ENCODE results near the gene CHST8. TPM values are rescaled to one million over a fixed set of nuclear protein-coding genes. Genes with fewer than 3 reads are reported as not detected.

Gene CHST8
- total RNA-seq, 1 donor from 2014 or later, result not detected

GRCh38 chr19:33775731-33776487 lies 154.2 kb downstream of the CHST8 start:
- no peak for DNase-seq (ENCODE audit: low read depth)
- Mint-ChIP-seq H3K27ac (ENCODE audit: unreplicated experiment) (no peak overlapping the region), H3K27me3 (ENCODE audit: low read depth, unreplicated experiment) (peaks cover 51% of the 10 kb centered on the region)

GRCh38 chr19:33777351-33777750 lies 155.6 kb downstream of the CHST8 start:
- Histone ChIP-seq H3K36me3 (ENCODE audit: insufficient read depth, low read length) (no peaks in the 10 kb centered on the region), H4K20me1 (ENCODE audit: insufficient read depth, low read length) (no peaks in the 10 kb centered on the region), H3K9ac (ENCODE audit: low read length) (no peak overlapping the region), H3K4me2 (ENCODE audit: low read length) (no peak overlapping the region), H3K27me3 (ENCODE audit: insufficient read depth, low read length) (peaks cover 6% of the 10 kb centered on the region), H3K9me3 (ENCODE audit: insufficient read depth, low read depth, low read length) (no peaks in the 10 kb centered on the region), H3K4me1 (ENCODE audit: insufficient read depth, low read length) (peaks cover 21% of the 10 kb centered on the region), H3K79me2 (ENCODE audit: insufficient read depth, low read length) (no peaks in the 10 kb centered on the region), H2AFZ (ENCODE audit: low read depth, low read length) (no peak overlapping the region), H3K27ac (ENCODE audit: low read depth, low read length) (no peak overlapping the region), H3K4me3 (ENCODE audit: insufficient read depth, low read depth, low read length) (no peak overlapping the region)
- Mint-ChIP-seq H3K9me3 (ENCODE audit: unreplicated experiment) (no peaks in the 10 kb centered on the region), H3K27ac (ENCODE audit: unreplicated experiment) (no peak overlapping the region), H3K27me3 (ENCODE audit: low read depth, unreplicated experiment) (peaks cover 48% of the 10 kb centered on the region), H3K4me3 (ENCODE audit: unreplicated experiment) (no peak overlapping the region), H3K36me3 (ENCODE audit: low read depth, unreplicated experiment) (no peaks in the 10 kb centered on the region), H3K4me1 (ENCODE audit: low read depth, unreplicated experiment) (peaks cover 14% of the 10 kb centered on the region)
- FAIRE-seq (no peak), DNase-seq (ENCODE audit: low read depth) (no peak)
- no peak for TF ChIP-seq EZH2 (IDR thresholded peaks at IDR 0.05; ENCODE audit: insufficient read depth, low read length)
- TF ChIP-seq, protein P1, sequence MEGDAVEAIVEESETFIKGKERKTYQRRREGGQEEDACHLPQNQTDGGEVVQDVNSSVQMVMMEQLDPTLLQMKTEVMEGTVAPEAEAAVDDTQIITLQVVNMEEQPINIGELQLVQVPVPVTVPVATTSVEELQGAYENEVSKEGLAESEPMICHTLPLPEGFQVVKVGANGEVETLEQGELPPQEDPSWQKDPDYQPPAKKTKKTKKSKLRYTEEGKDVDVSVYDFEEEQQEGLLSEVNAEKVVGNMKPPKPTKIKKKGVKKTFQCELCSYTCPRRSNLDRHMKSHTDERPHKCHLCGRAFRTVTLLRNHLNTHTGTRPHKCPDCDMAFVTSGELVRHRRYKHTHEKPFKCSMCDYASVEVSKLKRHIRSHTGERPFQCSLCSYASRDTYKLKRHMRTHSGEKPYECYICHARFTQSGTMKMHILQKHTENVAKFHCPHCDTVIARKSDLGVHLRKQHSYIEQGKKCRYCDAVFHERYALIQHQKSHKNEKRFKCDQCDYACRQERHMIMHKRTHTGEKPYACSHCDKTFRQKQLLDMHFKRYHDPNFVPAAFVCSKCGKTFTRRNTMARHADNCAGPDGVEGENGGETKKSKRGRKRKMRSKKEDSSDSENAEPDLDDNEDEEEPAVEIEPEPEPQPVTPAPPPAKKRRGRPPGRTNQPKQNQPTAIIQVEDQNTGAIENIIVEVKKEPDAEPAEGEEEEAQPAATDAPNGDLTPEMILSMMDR (IDR thresholded peaks at IDR 0.05; ENCODE audit: insufficient read depth, low read depth, low read length), result no peak

More at GRCh38 chr19:33775731-33776487, 154.2 kb downstream of the CHST8 start:
- Histone ChIP-seq H4K20me1 (ENCODE audit: insufficient read depth, low read length) (no peaks in the 10 kb centered on the region), H3K79me2 (ENCODE audit: insufficient read depth, low read length) (no peaks in the 10 kb centered on the region), H3K27me3 (ENCODE audit: insufficient read depth, low read length) (peaks cover 6% of the 10 kb centered on the region), H3K9ac (ENCODE audit: low read length) (no peak overlapping the region), H2AFZ (ENCODE audit: low read depth, low read length) (no peak overlapping the region), H3K9me3 (ENCODE audit: insufficient read depth, low read depth, low read length) (no peaks in the 10 kb centered on the region), H3K4me2 (ENCODE audit: low read length) (no peak overlapping the region), H3K27ac (ENCODE audit: low read depth, low read length) (no peak overlapping the region), H3K4me1 (ENCODE audit: insufficient read depth, low read length) (peaks cover 10% of the 10 kb centered on the region), H3K36me3 (ENCODE audit: insufficient read depth, low read length) (no peaks in the 10 kb centered on the region), H3K4me3 (ENCODE audit: insufficient read depth, low read depth, low read length) (no peak overlapping the region)
- FAIRE-seq, result no peak
- Mint-ChIP-seq H3K36me3 (ENCODE audit: low read depth, unreplicated experiment) (no peaks in the 10 kb centered on the region), H3K9me3 (ENCODE audit: unreplicated experiment) (no peaks in the 10 kb centered on the region), H3K4me1 (ENCODE audit: low read depth, unreplicated experiment) (peaks cover 5% of the 10 kb centered on the region), H3K4me3 (ENCODE audit: unreplicated experiment) (no peak overlapping the region)
- TF ChIP-seq EZH2 (IDR thresholded peaks at IDR 0.05; ENCODE audit: insufficient read depth, low read length), result no peak
- TF ChIP-seq, protein P1 (IDR thresholded peaks at IDR 0.05; ENCODE audit: insufficient read depth, low read depth, low read length), result no peak

- Histone ChIP-seq H4K20me1 (ENCODE audit: insufficient read depth, low read length) (no peaks in the 10 kb centered on the region), H3K27ac (ENCODE audit: low read depth, low read length) (no peak overlapping the region), H3K36me3 (ENCODE audit: insufficient read depth, low read length) (no peaks in the 10 kb centered on the region), H3K79me2 (ENCODE audit: insufficient read depth, low read length) (no peaks in the 10 kb centered on the region), H2AFZ (ENCODE audit: low read depth, low read length) (no peak overlapping the region), H3K9ac (ENCODE audit: low read length) (no peak overlapping the region), H3K9me3 (ENCODE audit: insufficient read depth, low read depth, low read length) (no peaks in the 10 kb centered on the region), H3K4me2 (ENCODE audit: low read length) (no peak overlapping the region), H3K4me1 (ENCODE audit: insufficient read depth, low read length) (peaks cover 22% of the 10 kb centered on the region), H3K27me3 (ENCODE audit: insufficient read depth, low read length) (peaks cover 6% of the 10 kb centered on the region), H3K4me3 (ENCODE audit: insufficient read depth, low read depth, low read length) (no peak overlapping the region)
- Mint-ChIP-seq H3K9me3 (ENCODE audit: unreplicated experiment) (peaks cover 2% of the 10 kb centered on the region), H3K4me1 (ENCODE audit: low read depth, unreplicated experiment) (peaks cover 16% of the 10 kb centered on the region), H3K36me3 (ENCODE audit: low read depth, unreplicated experiment) (no peaks in the 10 kb centered on the region), H3K4me3 (ENCODE audit: unreplicated experiment) (no peak overlapping the region), H3K27me3 (ENCODE audit: low read depth, unreplicated experiment) (peaks cover 47% of the 10 kb centered on the region), H3K27ac (ENCODE audit: unreplicated experiment) (no peak overlapping the region)
- FAIRE-seq (no peak), DNase-seq (ENCODE audit: low read depth) (no peak)
- TF ChIP-seq EZH2 (IDR thresholded peaks at IDR 0.05; ENCODE audit: insufficient read depth, low read length), result no peak
- TF ChIP-seq, protein P1 (IDR thresholded peaks at IDR 0.05; ENCODE audit: insufficient read depth, low read depth, low read length), result no peak
Observed at GRCh38 chr19:33777753-33778088, 156.0 kb downstream of the CHST8 start.
